Thyroid gland (tissue), 4 donors: ENCODE measurements around the gene RNF187.

Experiments used
- POLR2A ChIP-seq, 2 donors: fragments of 450-650 bp; IDR thresholded peaks; one replicate each; pipeline ENCODE4 v1.6.1; 2017; ENCODE audit warnings: antibody characterized with exemption in 2 of 2, mild to moderate bottlenecking in 2 of 2, moderate library complexity in 1 of 2
- TF ChIP-seq, protein P1 (sequence below), 6 experiments: fragments of 200-600 bp in 3 of 6; fragments of 450-650 bp in 3 of 6; sonication (generic) in 3 of 6; IDR thresholded peaks; one replicate each; pipeline ENCODE4 v1.5.1; 2016 to 2019; ENCODE audit warnings: antibody characterized with exemption in 6 of 6, mild to moderate bottlenecking in 2 of 6, inconsistent platforms in 1 of 6, moderate library complexity in 1 of 6

DNA sequence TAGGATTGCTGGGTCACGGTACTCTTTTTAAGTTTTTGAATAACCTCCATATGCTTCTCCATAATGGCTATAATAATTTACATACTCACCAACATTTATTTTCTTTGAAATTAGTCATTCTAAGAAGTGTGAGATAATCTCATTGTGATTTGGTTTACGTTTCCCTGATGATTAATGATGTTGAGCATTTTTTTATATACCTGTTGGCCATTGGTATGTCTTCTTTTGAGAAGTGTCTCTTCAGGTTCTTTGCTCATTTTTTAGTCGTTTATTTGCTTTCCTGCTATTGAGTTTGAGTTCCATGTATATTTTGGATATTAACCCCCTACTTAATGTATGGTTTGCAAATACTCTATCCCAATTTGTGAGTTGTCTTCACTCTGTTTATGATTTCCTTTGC lies 9.3 kb downstream of the RNF187 start:
- TF ChIP-seq, protein P1, sequence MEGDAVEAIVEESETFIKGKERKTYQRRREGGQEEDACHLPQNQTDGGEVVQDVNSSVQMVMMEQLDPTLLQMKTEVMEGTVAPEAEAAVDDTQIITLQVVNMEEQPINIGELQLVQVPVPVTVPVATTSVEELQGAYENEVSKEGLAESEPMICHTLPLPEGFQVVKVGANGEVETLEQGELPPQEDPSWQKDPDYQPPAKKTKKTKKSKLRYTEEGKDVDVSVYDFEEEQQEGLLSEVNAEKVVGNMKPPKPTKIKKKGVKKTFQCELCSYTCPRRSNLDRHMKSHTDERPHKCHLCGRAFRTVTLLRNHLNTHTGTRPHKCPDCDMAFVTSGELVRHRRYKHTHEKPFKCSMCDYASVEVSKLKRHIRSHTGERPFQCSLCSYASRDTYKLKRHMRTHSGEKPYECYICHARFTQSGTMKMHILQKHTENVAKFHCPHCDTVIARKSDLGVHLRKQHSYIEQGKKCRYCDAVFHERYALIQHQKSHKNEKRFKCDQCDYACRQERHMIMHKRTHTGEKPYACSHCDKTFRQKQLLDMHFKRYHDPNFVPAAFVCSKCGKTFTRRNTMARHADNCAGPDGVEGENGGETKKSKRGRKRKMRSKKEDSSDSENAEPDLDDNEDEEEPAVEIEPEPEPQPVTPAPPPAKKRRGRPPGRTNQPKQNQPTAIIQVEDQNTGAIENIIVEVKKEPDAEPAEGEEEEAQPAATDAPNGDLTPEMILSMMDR (IDR thresholded peaks at IDR 0.05), result no peak
- TF ChIP-seq POLR2A (IDR thresholded peaks at IDR 0.05), result no peak
